ENCODE measurements around the gene MIEF2.
"Not testable (repeated sequence)": the region's sequence is repeated elsewhere in the genome, so short reads cannot be mapped to it uniquely, and the experiment has no call there.

The MIEF2 gene

DNA sequence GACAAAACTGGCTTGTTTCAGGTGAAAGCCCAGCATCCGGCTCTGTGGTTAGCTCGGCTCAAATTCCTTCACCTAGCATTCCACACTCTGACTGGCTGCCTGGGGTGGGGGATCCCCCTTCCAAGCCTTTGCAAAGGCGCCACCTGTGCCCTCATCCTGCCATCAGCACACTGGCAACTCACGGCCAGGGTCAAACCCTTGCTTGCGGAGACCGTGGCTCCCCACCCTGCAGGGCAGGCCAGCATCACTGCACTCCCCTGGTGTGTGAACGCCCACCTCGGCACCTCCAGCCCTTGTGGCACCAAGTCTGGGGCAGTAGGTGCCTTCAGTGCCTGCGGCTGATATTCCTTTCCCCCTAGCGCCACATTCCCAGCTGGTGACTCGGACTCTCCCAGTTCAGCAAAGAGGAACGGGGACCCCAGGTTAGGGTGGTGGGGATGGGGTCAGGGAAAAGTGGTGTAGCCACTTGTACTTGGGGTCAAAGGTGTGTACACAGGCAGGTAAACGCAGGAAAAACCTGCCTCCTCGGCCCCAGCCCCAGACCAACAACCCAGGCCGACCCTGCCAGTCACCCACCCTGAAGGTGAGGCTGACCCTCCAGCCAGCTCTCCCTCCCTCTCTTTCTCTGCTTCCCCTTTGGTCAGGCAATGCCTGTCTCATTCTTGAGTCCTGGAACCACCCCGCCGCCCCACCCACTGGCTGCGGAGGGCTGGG lies 3.0 kb upstream of the MIEF2 start:
- no peak for DNase-seq

DNA sequence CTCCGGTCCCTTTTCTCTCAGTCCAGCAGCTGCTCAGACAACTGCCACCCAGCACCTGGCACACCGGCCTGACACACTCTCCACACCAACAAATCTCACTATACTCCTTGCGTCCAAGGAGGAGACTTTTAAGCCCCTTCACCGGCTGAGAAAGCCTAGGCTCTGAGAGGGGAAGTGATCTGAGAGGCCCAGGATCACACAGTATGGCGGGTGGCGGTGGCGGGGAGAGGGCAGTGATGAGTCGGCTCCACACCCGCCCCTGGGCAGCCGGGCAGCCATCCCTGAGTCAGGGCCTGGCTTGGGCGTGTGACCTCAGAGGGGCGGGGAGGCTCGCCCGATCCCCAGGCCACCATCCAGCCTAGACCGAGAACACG lies 2.5 kb upstream of the MIEF2 start:
- DNase-seq: no peak

DNA sequence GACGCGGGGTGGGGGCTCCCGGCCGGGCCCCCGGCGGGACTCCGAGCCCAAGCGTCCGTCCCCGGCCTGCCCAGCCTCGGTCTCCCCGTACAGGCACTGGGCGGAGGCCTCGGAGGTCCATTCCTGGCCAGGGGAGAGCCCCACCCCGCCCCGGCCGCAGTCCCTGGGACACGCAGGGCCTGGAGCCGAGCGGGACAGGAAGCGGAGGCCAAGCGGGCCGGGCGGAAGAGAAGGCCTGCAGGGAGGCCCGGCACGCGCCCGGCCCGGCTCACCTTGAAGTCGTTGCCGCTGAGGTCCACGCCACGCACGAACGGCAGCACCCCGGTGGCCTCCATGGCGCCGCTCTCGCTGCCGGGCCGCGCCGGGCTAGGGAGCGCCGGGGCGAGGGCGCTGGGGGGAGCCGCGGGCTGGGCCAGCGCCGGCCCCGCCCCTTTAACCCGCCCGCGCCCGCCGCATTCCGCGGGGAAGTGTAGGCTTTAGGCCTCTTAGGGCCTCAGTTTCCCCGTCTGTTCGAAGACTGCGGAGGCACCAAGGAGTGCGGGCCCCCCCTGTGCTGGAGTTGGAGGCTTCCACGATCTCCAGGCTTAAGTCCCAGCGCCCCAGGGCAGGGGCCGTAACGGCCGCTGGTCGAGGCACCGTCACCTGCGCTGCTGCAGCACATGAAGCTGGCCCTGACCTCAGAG lies 2.0 kb upstream of the MIEF2 start, which contains the start of gene FLII:
Gene FLII (minus strand): TSS at position 383 of the 683 bp plus-strand sequence. CDS start 48 bp downstream, at position 335.
- DNase-seq: no peak

DNA sequence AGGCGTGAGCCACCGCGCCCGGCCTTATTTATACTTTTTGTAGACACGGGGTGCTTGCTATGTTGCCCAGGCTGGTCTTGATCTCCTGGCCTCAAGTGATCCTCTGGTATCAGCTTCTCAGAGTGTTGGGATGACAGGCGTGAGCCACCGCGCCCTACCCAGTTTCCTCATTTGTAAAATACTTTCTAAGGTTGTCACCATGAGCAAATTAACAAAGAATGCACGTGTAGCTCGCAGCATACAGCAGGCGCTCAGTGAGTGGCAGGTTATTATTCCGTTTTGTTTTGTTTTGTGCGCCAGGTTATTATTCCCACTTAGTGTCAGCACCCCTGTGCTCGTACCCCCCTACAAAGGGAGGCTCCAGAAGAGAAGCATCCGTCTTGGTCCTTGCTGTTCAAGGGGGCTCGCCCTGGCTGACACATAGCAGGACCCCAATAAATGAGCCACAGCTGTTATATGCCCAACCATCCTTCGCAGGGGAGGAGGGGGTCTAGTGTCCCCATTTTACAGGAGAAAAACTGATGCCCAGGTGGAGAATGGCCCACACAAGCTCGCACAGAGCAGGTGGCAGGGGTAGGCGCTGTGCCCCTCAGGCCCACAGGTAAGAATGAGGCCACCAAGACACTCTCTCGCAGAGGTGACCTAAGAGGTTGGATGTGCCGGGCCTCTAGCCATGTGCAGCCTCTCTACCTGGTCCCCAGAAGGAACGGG lies 686 bp upstream of the MIEF2 start:
- DNase-seq: no peak

DNA sequence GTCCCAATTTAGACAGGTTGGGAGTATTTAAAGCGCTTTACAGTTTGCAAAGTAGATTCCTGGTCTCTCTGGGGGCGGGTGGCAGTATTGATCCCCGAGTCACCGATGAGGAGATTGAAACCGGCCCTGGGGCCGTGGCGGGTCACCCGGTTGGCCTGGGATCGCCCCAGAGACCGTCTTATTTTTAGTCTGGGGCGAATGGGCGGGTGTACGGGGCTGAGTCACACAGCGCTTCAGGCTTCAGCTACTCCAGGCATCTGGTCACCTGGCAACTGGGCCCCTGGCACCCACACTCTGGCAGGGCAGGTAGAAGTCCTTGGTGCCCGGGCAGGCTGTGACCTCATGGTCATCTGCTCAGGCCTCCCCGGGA lies 669 bp downstream of the MIEF2 start:
- DNase-seq: no peak

DNA sequence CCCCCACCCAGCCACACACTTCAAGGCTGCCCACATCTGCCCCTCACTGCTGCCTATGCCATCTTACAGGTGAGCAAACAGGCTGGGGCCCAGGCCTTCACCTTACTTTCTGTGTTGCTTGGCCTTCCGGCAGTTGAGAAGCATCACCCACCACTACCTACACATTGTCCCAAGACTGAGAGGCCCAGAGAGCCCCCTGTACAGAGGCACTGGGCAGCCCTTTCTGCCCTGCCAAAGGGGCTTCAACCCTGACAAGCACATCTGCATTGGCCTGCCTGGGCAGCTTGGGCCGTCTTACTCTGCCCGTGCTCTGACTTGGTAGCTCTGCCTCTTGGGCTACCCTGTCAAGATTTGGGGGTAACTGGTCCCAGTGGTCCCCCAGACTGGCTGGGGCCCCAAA lies 1.2 kb downstream of the MIEF2 start:
- no peak for DNase-seq

DNA sequence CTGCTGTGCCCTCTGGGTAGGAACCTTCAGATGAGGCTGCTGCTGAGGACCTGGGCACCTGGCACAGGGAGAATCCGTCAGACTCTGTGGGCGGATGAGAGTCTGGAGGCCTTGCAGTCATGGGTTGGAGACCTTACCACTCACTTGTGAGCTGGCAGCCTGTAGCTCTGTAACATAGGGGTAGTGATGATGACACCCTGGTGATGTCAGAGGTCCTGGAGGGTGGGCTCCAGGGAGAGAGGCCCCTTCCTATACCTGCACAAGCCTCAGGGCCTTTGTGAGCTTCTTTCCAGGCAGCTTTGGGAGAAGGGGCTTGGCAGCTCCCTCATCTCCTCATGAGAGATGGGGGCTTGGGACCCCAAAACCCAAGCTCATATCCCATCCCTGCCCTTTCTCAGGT lies 1.6 kb downstream of the MIEF2 start:
- DNase-seq: no peak

DNA sequence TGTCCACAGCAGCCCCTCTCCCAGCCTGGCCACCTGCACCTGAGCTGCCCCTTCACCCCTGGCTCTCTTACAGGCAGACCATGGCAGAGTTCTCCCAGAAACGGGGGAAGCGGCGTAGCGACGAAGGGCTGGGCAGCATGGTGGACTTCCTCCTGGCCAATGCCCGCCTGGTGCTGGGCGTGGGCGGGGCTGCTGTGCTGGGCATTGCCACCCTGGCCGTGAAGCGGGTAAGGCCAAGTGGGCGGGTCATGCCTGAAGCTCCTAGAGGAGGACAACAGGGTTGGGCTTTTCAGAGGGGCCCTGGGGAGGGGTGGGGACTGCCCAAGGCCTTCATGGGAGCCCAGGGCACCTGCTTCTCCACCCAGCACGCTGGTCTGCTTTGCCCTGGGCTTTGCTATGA lies 2.2 kb downstream of the MIEF2 start:
- no peak for DNase-seq

DNA sequence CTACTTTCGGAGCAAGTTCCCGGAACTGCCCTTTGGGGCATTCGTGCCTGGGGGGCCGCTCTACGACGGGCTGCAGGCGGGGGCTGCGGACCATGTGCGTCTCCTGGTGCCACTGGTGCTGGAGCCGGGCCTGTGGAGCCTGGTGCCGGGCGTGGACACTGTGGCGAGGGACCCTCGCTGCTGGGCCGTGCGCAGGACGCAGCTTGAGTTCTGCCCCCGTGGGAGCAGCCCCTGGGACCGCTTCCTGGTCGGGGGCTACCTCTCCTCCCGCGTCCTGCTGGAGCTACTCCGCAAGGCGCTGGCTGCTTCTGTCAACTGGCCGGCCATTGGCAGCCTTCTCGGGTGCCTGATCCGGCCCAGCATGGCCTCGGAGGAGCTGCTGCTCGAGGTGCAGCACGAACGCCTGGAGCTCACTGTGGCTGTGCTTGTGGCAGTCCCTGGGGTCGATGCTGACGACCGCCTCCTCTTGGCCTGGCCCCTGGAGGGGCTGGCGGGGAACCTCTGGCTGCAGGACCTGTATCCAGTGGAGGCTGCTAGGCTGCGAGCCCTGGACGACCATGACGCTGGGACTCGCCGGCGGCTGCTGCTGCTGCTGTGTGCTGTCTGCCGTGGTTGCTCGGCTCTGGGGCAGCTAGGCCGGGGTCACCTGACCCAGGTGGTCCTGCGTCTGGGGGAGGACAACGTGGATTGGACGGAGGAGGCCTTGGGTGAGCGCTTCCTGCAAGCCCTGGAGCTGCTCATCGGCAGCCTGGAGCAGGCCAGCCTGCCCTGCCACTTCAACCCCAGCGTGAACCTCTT lies 3.6 kb downstream of the MIEF2 start:
- no peak for DNase-seq

DNA sequence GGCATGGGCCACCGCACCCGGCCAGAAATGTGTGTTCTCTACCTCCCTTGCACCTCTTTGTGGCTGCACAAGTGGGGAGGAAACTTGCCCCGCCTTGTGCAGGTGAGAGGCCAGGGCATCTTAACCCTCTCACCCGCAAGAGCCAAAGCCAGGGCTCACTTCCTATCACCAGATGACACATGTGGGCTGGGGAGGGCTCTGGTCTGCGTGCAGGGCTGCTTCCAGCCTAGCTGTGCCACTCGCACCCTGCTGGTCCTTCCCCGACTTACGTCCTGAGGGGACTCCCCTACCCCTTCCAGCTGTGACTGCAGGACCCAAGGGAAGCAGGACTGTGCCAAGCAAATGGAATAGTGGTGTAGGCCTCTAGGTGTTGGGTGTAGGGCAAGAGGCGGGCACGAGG lies 6.9 kb downstream of the MIEF2 start:
- no peak for DNase-seq

DNA sequence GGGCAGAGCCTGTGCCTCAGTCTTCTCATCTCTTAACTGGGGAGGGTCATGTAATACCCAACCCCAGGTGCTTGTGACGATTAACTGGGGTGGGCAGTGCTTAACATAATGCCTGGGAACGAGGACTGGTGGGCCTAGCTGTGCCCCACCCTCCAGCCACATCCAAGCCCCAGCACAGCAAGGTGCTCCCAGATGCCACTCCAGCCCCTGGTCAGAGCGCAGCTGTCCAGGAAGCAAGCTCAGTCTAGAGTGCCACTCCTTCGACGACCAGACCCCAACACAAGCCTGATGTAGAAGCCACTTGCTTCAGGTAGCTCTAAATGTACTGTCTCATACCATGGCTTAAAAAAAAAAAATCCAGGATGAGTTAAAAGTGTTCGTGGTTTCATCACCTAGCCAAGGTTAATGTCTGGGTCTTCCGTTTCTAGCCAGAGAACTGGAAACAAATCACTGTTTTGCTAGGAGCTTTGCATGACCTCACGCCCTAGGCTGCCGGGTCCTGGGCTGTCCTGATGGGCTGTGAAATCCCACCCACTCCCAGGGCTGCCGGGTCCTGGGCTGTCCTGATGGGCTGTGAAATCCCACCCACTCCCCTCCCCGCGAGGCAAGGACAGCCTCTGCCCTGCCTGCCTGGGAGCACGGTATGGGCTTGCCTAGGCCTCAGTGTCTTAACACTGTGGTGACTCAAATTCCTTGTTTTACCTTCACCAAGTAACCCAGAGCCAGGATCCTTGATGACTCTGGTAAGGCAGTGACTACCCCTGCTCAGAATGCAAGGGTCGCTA lies 7.7 kb downstream of the MIEF2 start:
- DNase-seq: no peak

DNA sequence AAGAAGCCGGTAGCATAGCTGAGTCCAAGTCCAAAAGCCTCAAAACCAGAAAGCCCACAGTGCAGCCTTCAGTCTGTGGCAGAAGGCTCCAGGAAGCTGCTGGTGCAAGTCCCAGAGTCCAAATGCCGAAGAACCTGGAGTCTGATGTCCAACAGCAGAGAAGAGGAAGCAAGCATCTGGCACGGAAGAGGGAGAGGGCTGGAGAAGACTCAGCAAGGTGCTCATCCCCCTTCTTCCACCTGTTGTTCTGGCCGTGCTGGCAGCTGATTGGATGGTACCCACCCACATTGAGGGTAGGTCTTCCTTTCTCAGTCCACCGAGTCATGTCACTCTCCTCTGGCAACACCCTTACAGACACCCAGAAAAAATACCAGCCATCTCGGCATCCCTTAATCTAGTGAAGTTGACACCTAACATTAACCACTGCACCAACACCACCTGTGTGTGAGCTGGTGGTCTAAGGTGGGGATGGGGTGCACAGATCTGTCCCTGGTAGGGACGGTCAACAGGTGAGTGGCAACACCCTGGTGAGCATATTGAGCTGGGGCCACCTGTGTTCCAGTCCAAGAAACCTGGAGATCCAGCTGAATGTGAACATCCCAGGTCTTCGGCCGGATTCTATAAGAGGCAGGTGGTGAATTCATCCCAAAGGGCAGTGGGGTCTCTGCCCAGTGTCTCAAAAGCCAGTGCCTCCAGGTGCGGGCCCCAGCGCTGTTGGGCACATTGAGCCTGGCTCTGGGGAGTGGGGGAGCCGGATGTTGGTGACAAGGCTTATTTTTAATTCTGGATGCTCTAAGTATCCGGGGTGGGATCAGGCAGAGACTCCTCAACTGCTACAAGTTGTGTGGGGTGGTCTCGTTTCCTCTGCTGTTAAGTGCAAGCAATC lies 9.8 kb downstream of the MIEF2 start:
- no peak for DNase-seq

DNA sequence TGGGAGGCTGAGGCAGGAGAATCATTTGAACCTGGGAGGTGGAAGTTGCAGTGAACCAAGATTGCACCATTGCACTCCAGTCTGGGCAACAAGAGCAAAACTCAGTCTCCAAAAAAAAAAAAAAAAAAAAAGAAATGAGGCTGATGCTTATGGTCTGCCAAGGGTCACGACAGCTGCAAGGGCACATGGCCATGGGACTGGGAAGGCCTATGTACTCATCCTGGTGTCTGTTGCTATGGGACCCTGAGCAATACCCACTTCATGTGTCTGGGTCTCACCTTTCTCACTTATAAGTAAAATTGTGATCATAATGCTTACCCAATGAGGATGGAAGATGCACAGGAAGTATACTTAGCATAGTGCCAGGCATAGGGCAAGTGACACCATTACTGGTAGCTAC lies 16.6 kb downstream of the MIEF2 start:
- DNase-seq: no peak

DNA sequence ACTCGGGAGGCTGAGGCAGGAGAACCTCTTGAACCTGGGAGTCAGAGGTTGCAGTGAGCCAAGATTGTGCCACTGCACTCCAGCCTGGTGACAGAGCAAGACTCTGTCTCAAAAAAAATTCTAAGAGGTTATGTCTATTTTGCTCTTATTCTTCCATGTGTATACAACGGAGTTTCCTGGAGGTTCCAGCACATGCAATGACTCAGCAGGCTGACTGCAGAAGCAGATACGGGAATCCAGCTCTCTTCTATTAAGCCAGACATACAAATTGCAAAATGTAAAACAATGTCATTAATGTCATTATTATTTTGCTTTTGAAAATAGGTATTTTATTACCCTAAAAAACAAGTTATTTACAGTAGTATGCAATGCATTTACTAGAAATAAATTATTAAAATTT lies 18.4 kb downstream of the MIEF2 start:
- DNase-seq: no peak

DNA sequence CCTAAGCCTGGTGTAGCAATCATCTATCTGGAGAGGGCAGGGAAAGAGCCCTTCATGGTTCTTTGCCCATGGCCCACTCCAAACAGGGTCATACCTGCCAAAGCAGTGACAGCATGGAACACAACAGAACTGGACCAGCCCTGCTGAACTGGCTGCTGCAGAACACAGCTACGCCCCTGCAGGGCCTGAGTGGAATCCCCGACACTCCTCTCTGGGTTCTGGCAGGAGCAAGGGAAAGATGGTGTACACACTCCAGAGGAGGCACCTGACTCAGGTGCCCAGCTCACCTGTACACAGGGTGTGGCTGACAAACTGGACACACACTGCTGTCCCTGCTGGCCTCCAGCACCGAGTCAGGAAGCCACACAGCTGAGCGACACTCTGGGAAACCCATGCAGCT lies 19.8 kb downstream of the MIEF2 start:
- no peak for DNase-seq

DNA sequence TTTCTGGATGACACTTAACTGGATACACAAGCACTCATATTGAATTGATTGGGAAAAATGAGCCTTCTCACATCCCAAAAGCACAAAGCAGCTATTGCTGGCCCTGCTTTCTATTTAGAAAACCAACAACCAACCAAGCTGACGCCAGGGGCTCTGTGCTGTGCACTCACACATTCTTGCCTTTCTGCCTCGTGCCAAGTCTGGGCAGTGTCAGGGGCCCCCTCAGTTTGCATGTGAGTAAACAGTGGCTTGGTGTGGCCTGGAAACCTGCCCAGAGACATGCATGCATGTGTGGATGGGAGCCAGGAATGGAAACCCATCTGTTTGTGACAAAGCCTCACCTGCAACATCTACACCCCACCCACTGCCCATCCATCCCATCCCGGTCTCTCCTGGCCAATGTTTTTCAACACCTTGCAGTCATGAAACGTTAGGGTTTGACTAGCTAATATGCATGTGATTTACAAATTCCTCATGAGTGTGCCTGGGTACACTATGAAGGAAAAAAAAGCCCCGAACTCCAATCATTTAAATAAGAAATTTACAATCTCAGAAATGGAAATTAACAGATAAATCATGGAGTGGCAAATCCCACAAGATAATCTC lies 20.4 kb downstream of the MIEF2 start:
- peak; percentile 27 for DNase-seq

DNA sequence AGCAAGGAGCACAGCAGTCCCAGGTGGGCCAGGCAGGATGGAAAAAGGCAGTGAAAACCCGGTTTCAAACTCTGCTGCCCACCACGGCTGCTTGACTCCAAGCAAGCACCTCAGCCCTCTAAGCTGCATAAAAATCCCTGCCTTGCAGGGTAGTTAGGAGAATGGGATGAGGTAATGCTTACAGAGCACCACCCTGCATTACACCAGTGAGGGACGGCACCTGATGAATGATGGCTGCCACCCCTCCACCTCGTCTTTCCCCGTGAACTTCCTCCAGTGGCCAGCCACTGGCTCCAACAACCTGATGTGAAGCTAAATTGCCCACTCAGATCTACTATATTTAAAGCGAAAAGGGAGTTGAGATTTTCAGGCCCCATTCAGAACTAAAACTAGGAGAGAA lies 21.3 kb downstream of the MIEF2 start:
- no peak for DNase-seq

DNA sequence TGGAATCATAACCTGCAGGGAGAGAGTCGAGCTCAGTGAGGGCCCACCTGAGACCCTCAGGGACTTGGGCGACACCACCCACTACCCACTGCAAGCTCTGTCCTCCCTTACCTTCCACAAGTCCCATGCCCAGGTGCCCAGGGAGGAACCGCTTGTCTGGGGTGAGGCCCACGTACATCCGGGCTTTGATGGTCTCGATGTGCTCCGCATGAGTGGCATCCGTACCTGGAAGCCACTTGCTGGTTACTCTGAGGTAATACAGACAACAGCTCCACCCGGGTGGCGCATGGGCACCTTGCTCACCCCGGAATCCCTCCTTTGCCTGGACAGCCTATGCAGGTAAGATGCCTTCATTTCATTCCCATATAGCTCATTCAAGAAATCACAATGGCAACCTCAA lies 24.8 kb downstream of the MIEF2 start:
- no peak for DNase-seq

DNA sequence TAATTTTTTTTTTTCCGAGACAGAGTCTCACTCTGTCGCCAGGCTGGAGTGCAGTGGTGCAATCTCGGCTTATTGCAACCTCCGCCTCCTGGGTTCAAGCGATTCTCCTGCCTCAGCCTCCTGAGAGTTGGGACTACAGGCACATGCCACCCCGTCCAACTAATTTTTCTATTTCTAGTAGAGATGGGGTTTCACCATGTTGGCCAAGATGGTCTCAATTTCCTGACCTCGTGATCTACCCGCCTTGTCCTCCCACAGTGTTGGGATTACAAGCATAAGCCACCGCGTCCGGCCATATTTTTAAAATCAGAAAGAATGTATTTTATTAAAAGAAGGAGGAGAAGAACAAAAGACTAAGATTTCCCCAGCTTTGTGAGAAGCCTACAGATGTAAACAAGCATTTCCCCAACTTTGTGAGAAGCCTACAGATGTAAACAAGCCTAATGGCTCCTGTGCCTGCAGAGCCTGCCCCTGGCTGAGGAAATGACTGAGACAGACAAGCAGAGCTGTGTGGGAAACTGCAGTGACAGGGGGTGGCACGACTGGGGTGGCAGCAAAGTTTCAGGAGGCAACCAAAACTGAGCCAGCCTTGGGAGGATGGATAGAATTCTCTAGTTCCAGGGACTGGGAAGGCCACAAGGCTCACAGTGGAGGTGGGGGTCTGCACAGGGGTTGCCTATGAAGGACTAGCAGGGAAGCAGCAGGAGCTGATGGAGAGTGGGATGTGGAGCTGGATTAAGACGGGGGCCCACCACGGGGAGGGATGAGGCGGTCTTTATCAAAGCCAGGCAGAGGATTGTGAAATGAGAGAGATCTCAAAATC lies 31.5 kb downstream of the MIEF2 start:
- DNase-seq: no peak

DNA sequence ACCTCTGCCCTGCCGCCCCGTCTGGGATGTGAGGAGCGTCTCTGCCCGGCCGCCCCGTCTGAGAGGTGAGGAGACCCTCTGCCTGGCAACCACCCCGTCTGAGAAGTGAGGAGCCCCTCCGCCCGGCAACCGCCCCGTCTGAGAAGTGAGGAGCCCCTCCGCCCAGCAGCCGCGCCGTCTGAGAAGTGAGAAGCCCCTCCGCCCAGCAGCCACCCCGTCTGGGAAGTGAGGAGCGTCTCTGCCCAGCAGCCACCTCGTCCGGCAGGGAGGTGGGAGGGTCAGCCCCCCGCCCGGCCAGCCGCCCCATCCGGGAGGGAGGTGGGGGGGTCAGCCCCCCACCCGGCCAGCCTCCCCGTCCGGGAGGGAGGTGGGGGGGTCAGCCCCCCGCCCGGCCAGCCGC lies 37.6 kb downstream of the MIEF2 start:
- not testable (repeated sequence) for DNase-seq
